Measurements from ENCODE around the gene RAD51B.

Gene RAD51B

DNA sequence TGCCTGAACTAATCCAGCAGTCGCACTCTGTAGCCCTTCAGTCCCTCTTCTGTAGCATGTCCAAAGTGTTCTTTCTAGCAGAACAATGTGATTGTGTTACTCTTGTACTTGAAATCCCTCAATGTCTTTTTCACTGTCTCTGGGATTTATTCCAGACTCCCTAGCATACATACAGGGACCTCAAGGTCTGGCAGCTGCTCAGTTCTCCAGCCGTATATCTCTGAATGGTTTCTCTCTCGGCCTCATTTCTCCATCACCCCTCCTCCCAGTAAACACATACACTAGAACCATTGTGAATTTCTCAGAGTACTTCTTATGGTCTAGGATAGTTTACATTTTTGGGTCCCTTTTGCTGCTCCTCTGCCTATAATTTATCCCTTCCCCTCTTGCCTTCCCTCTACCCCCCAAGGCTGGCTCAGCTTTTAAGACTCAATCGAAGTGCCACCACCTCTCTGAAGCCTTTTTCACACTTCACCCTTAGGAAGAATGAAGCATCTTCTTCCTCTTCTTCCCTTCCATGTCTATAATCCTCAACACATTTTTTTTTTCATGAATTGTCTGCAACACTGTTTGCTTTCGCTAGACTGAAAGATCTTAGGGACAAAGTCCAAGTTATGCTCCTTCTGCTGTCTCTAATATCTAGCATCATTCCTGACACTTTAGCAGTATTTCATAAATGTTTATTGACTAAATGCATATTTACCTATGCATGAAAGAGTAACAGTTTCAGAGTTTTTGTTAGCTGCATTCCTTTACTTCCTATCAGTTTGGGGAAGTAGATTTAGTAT is 527.2 kb downstream of the RAD51B start:
- no peak overlapping the region for H3K4me3 ChIP-seq (ENCODE audit: control insufficient read depth, low read depth, low read length)
- DNase-seq (ENCODE audit: low read depth): no peak
- TF ChIP-seq, protein P1, sequence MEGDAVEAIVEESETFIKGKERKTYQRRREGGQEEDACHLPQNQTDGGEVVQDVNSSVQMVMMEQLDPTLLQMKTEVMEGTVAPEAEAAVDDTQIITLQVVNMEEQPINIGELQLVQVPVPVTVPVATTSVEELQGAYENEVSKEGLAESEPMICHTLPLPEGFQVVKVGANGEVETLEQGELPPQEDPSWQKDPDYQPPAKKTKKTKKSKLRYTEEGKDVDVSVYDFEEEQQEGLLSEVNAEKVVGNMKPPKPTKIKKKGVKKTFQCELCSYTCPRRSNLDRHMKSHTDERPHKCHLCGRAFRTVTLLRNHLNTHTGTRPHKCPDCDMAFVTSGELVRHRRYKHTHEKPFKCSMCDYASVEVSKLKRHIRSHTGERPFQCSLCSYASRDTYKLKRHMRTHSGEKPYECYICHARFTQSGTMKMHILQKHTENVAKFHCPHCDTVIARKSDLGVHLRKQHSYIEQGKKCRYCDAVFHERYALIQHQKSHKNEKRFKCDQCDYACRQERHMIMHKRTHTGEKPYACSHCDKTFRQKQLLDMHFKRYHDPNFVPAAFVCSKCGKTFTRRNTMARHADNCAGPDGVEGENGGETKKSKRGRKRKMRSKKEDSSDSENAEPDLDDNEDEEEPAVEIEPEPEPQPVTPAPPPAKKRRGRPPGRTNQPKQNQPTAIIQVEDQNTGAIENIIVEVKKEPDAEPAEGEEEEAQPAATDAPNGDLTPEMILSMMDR (conservative IDR thresholded peaks at IDR 0.05; ENCODE audit: control insufficient read depth, insufficient read depth, low read depth, low read length): no peak

DNA sequence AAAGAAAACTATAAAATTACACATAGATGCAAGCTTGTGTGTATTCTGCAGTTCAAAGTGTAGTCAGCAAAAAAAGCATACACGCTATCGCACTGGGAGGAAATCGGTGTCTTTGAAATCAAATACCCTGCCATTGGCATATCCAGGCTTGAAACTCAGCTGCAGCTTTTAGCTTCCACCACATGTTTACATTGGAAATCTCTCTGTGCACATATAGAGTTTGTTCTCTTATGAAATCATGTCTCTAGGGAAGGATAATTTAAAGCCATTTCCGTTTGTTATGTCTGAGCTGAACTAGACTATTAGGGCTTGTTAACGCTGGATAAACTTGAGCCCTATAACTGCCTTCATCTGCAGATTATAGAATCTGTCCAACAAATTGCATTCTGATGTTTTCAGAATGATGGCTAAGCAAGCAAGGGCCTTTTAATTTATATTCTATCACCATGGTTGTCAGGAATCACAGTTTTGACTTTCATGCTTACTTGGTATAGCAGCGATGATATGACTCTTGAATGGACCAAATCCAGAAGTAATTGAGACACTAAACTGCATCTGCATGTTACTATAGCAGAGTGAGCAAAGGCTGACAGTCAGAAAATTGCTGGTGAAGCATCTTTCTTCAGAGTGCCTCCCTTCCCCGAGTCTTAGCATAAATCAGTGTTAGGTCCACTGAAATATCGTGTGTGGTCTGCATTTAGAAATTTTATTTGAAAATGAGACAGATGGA is 530.5 kb downstream of the RAD51B start:
- DNase-seq (ENCODE audit: low read depth): peak; percentile 28
- TF ChIP-seq, protein P1 (conservative IDR thresholded peaks at IDR 0.05; ENCODE audit: control insufficient read depth, insufficient read depth, low read depth, low read length): no peak
- no peak overlapping the region for H3K4me3 ChIP-seq (ENCODE audit: control insufficient read depth, low read depth, low read length)

DNA sequence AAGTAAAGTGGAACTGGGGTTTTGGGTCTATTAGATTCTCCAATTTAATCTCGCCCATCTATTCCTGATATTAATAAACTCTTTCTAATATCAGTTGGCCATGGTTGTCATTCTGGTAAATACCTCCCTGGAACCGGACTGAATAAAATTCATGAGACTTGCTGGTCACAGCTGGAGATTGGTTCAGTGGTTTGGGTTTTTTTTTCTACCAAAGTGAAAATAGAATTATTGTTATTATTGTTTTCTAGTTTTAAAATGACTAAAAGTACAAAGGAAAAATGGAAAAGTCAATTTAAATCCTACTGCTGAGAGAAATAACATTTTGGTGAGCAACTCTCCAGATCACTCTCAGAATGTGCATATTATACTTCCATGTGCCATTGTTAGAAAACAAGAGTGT is 535.8 kb downstream of the RAD51B start:
- TF ChIP-seq, protein P1 (conservative IDR thresholded peaks at IDR 0.05; ENCODE audit: control insufficient read depth, insufficient read depth, low read depth, low read length): no peak
- H3K4me3 ChIP-seq (ENCODE audit: control insufficient read depth, low read depth, low read length): no peak overlapping the region
- DNase-seq (ENCODE audit: low read depth): no peak

DNA sequence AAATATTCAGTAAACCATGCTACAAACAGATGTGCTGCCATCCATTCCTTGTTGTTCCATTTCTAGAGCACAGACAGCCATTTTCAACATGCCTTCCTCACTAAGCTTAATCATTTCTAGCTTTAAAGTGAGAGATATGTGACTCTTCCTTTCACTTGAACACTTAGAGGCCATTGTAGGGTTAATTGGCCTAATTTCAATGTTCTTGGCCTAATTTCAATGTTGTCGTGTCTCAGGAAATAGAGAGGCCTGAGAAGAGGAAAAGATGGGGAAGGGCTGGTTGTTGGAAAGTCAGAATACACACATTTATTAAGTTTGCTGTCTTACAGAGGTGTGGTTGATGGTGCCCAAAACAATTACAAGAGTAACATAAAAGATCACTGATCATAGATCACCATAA is 538.2 kb downstream of the RAD51B start:
- H3K4me3 ChIP-seq (ENCODE audit: control insufficient read depth, low read depth, low read length): no peak overlapping the region
- no peak for DNase-seq (ENCODE audit: low read depth)
- TF ChIP-seq, protein P1 (conservative IDR thresholded peaks at IDR 0.05; ENCODE audit: control insufficient read depth, insufficient read depth, low read depth, low read length): no peak

DNA sequence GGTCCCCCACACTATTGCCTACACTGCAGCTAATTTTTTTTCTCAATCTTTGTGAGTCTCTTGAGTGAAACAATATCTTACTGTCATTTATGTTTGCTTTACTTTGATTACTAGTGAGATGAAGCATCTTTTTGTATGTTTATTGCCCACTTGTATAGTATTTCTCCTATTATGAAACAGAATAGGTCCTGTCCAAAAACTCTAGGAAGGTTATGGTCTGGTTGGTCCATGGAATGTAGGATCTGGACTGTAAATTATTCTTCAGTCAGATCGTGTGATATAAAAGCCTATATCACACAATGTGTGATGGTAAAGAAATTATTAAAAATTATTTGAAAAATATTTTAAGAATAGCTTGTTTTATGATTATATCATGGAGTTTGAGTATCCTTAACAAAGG is 538.9 kb downstream of the RAD51B start:
- no peak for DNase-seq (ENCODE audit: low read depth)
- no peak overlapping the region for H3K4me3 ChIP-seq (ENCODE audit: control insufficient read depth, low read depth, low read length)
- TF ChIP-seq, protein P1 (conservative IDR thresholded peaks at IDR 0.05; ENCODE audit: control insufficient read depth, insufficient read depth, low read depth, low read length): no peak

DNA sequence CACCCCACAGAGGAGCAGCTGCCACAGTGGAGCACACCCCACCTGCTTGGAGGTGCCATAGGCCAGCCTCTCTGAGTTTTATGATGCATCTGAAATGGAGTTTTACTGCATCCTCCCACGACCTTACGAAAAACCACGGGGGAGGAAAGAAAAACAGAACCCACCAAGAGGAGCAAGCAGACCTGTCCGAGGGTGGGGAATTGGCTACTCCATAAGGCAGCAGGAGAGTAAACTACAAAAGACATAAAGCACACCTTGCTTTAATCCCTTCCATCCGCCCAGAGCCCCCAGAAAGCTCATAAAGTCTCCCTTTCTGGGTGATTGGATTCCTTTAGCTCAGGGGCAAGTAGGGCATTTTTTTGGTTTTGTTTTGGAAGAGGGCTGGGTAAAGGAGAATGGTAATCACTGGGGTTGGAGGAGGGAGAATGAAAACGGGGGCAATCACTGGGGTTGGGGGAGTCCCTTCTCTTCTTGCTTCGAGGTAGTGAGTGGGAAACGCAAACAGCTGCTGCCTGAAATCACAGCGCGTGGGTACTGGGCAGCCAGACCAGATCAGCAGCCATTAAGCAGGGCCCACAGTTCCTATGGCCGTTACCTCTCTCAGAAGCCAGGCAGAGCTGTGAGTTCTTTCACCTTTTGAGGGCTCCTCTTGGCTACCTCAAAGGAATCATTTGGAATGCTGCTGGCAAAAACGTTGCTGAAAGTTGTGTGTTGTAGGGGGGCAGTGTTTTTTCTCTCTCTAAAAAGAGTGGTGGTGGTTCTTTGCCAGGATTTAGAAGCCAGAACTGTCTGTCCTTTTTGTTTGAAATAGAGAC is 539.6 kb downstream of the RAD51B start:
- H3K4me3 ChIP-seq (ENCODE audit: control insufficient read depth, low read depth, low read length): no peak overlapping the region
- TF ChIP-seq, protein P1 (conservative IDR thresholded peaks at IDR 0.05; ENCODE audit: control insufficient read depth, insufficient read depth, low read depth, low read length): no peak
- no peak for DNase-seq (ENCODE audit: low read depth)

Data from fibroblast of mammary gland (primary cell).